GM18907 (cell line): Measurements from ENCODE around the gene MUC4.

Source experiments
- ATAC-seq: cut with Tn5 transposase; IDR thresholded peaks from one replicate; pipeline ENCODE4 v1.9.1; 2021; ENCODE audit warnings: mild to moderate bottlenecking, moderate library complexity; ENCODE audit not compliant: unreplicated experiment

MUC4 gene

GRCh38 chr3:195811756-195812155 lies at the start of gene MUC4:
MUC4 (minus strand) TSS chr3:195811929; CDS start chr3:195811817, 112 bp downstream.
- ATAC-seq, result no peak

GRCh38 chr3:195860456-195860855 lies 48.7 kb upstream of the MUC4 start:
- ATAC-seq, result no peak

DNA sequence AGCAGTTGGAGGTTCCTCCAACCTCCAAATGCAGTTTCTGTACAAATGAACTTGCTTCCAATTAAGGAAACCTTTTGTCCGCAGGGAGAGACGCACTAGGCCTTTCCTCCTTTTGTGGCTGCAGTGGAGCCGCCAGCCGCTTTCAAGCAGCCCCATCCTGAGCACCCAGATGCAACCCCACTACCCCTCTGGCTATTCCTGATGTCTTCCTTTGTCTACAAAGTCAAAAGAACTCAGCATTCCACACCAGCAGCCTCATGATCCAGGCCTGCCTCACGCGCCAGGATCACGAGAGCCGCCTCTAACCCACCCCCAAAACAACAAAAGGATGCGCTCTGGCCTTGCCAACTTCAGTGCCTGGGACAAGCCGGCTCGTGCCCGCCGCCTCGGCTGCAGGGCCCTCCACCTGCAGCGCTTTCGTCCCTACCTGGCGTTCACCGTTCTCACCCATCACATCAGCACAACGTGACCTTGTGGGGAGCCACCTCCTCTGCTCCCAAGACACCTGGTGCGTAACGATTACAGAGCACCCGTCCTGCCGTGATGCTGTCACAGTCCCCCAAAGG lies 48.2 kb upstream of the MUC4 start:
- no peak for ATAC-seq

GRCh38 chr3:195859061-195859845 lies 47.5 kb upstream of the MUC4 start:
- ATAC-seq, result peak; percentile 51

DNA sequence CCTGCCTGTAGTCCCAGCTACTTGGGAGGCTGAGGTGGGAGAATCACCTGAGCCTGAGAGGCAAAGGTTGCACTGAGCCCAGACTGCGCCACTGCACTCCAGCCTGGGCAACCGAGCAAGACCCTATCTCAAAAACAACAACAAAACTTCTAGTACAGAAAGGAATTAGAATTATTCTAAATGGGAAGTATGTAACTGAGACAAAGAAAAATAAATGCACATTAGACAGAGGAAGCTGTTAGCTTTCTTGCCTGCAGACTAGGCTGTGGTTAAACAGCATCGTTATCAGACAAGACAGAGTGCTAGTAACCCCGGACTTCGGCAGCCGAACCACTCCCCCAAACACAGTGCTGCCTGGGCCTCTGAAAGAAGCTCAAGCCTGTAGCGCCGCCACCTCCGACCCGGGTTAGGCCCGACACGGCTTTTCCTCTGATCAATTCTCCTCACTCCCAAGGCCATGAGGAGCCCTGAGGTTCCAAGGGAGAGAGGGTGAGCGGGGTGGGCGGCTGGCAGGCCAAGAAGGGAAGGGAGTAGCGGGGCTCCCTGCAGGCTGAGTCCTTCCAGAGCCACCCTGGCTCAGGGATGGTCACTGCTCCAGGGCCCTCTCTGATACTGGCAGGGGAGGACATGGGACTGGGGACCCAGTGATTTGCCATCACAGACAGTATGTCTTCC lies 44.8 kb upstream of the MUC4 start:
- no peak for ATAC-seq

GRCh38 chr3:195855471-195856409 lies 44.0 kb upstream of the MUC4 start:
- ATAC-seq, result no peak

DNA sequence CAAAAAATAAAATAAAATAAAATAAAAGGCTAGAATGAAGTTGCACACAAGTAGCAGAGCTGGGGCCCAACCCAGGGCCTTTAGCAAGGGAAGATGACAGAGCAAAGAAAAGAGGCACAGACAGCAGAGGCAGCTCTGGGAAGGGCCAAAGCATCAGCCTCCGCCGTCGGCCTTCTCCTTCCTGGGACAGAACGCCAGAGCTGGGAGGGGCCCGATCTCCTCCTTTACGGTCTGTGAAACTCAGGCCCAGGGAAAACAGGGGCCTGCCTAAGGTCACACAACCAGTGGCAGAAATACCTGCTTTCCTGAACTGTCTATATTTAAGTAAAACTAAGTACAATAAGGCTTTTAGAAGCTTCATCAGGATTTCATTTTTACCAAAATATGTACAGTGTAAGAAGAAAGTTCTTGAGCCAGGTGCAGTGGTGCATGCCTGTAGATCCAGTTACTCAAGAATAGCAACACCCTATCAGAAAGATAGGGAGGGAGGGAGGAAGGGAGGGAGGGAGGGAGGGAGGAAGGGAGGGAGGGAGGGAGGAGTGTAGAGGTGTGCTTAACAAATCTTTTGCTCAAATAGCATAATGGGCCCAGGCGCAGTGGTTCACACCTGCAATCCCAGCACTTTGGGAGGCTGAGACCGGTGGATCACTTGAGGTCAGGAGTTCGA lies 43.0 kb upstream of the MUC4 start:
- no peak for ATAC-seq

GRCh38 chr3:195853996-195854395 lies 42.3 kb upstream of the MUC4 start:
- no peak for ATAC-seq

DNA sequence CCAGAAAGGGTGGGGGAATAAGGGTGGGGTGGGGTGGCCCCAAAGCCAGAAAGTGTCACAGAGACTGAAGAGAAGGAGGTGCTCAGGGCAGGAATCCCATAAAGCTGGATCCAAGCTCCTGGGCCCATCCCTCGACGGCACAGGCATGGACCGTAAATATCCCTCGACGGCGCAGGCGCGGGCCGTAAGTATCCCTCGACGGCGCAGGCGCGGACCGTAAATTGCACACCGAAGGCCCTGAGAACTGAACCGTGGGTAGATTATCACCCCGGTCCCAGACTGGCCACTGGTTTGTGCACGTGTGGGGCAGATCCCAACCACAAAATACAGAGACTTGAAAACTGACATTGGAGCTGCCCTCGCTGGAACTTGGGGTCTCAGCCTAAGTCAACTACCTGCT lies 41.3 kb upstream of the MUC4 start:
- no peak for ATAC-seq

- peak; percentile 89 for ATAC-seq
Observed at GRCh38 chr3:195850857-195851543, 39.3 kb upstream of the MUC4 start.

DNA sequence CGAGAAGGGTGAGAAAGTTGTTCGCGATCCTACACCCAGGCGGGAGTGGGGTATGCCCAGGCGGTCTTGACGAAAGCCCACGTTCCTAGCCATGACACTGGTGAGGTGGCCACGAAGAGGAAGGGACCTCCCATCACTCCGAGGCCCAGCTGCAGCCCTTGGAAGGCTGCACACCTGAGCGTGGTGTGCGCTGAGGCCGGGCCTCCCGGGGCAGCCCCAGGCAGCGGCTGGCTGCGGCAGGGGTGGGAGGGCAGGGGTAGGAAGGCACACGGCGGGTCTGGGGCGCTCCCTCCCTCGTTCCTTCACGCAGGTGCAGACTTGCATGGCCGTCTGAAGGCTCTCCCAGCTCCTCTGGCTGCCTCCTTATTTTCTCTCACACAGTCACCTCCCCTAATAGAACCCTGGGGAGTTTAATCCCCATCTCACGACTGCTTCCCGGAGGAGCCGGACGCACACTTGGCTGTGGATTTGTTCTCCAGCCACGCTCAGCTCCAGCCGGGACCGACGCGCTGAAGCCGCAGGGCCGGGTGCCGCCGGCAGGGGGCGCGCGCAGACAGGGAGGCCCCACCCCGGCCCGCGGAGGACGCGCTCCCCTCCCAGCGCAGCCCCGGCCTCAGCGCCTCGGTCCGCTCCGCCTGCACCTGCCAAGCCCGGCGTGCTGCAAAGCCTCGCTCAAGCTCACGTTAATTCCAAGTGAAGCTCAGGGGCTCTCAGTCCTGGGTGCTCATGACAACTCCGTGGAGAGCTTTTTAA lies 37.8 kb upstream of the MUC4 start:
- no peak for ATAC-seq

DNA sequence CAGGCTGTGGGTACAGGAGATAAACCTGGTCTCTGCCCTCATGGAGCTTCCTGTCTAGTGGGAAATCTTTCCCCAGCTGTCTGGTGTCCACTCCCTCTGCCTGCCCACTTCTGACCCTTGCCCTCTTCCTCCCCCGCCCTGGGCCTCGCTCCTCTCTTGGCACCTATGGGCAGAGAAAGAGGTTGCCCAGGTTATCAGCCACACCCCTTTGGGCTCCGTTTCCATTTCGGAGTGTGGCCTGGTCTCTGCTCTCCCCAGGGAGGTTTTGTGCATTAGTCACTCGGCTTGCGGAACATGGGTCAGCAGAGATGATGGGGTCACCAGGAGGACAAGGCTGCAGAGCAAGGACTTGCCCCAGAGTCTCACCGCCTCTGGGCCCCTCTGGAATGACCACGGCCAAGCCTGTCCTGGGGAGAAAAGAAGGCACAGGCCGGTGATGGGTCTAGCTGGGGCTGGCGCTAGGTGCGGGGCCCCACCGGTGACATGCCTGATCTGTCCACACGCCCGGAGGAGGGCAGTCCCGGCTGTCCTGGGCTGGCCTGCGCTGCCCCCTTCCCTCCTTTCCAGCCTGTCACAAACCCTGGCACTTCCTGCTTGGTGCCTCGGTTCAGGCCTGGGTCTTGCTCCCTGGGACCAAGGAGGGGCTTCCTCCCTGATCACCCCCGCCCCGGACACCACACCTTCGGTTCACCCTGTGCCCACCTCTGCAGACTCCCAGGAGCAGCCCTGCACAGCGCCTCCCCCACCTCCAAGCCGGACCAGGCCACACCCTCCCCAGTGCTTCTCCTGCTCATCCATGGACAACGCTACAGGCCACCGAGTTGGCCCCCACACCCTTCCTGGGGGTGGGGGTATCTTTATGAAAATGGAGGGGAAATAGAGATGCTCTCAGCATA lies 35.6 kb upstream of the MUC4 start:
- ATAC-seq, result no peak

- no peak for ATAC-seq
Observed at GRCh38 chr3:195845483-195845882, 33.8 kb upstream of the MUC4 start.

DNA sequence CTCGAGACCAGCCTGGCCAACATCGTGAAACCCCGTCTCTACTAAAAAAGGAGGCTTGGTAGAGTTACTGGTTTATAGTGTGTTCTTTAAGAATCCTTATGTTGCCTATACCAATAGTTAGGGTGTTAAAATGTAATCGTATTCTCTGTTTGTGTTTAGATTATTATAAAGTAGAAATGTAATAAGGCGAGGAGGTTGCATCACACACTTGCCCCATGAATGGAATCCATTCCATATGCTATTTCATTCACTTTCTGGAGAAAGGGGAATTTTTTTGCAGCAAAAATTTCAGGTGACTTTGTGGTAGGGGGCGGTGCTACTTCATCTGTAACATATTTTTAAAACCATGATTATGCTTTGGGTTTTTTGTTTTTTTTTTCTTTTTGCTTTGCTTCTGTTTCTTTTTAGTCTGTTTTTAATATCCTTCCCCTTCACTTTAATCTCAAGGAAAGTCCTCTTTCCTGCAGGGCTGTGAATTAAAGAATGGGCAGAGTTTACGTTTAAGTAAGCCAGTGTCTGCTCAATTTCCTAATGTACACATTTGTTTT lies 33.0 kb upstream of the MUC4 start:
- ATAC-seq, result no peak

GRCh38 chr3:195839260-195840010 lies 27.7 kb upstream of the MUC4 start:
- no peak for ATAC-seq

DNA sequence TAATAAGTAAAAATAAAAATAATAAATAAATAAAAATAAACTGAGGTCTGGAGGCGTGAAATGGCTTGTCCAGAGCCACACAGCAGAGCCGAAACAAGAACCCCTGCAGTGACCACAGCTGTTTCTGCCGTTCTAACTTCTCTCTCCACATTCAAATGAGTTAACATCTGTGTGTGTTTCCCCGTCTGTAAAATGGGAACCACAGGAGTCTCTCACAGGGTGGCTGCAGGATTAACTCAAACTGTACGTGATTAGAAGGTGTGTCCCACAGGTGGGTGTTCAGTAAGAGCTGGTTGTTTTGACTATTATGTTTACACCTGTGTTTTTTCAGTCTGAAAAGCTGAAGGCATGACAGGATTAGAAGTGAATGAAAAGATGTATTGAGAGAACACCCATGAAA lies 27.0 kb upstream of the MUC4 start:
- no peak for ATAC-seq

- no peak for ATAC-seq
Observed at GRCh38 chr3:195836476-195837135, 24.9 kb upstream of the MUC4 start.
